ENCODE results near the gene ARID5B. TPM values are rescaled to one million over a fixed set of nuclear protein-coding genes. Genes with fewer than 3 reads are reported as not detected.

ARID5B gene
- polyA plus RNA-seq, 1 donor from 2014 or later, result 2.1 TPM

- Histone ChIP-seq H4K20me1 (ENCODE audit: insufficient read depth) (no peaks in the 10 kb centered on the region), H3K4me2 (ENCODE audit: low read length) (no peak overlapping the region), H2AFZ (ENCODE audit: low read depth, low read length) (no peak overlapping the region), H3K79me2 (replicated peaks; ENCODE audit: insufficient read depth, low read length) (no peaks in the 10 kb centered on the region), H3K27me3 (ENCODE audit: insufficient read depth, low read depth, low read length) (no peaks in the 10 kb centered on the region), H3K27ac (ENCODE audit: low read length) (no peak overlapping the region), H3K9ac (ENCODE audit: low read length) (no peak overlapping the region), H3K9me2 (ENCODE audit: insufficient read depth, low read length) (no peaks in the 10 kb centered on the region), H3K4me3 (ENCODE audit: low read length) (no peak overlapping the region), H3K9me3 (ENCODE audit: low read length) (no peaks in the 10 kb centered on the region), H3K36me3 (ENCODE audit: insufficient read depth, low read length) (no peaks in the 10 kb centered on the region), H3F3A (ENCODE audit: insufficient read depth, low read length, poor library complexity, severe bottlenecking) (peaks cover 4% of the 10 kb centered on the region)
- TF ChIP-seq CTCF (IDR thresholded peaks at IDR 0.05; ENCODE audit: poor library complexity, severe bottlenecking) (no peak), SMC3 (conservative IDR thresholded peaks at IDR 0.05; ENCODE audit: poor library complexity) (no peak), EP300 (conservative IDR thresholded peaks at IDR 0.05; ENCODE audit: poor library complexity, severe bottlenecking) (no peak), MXI1 (conservative IDR thresholded peaks at IDR 0.05; ENCODE audit: poor library complexity, severe bottlenecking) (no peak), POLR2AphosphoS5 (IDR thresholded peaks at IDR 0.05) (no peak), RAD21 (conservative IDR thresholded peaks at IDR 0.05) (no peak), REST (IDR thresholded peaks at IDR 0.05; ENCODE audit: borderline replicate concordance) (no peak), EZH2 (IDR thresholded peaks at IDR 0.05; ENCODE audit: borderline replicate concordance, insufficient read depth, low read length, poor library complexity, severe bottlenecking) (no peak), TAF1 (IDR thresholded peaks at IDR 0.05; ENCODE audit: low read depth) (no peak)
Measured at GRCh38 chr10:62050346-62050892, 148.9 kb downstream of the ARID5B start.

- H3K4me2 ChIP-seq (ENCODE audit: low read length), result no peak overlapping the region
- H3K9me3 ChIP-seq (ENCODE audit: low read length), result no peaks in the 10 kb centered on the region
- H3F3A ChIP-seq (ENCODE audit: insufficient read depth, low read length, poor library complexity, severe bottlenecking), result peaks cover 4% of the 10 kb centered on the region
- no peak overlapping the region for H3K4me3 ChIP-seq (ENCODE audit: low read length)
- no peak for TF ChIP-seq CTCF (IDR thresholded peaks at IDR 0.05; ENCODE audit: poor library complexity, severe bottlenecking)
- no peak for TF ChIP-seq SMC3 (conservative IDR thresholded peaks at IDR 0.05; ENCODE audit: poor library complexity)
- TF ChIP-seq TAF1 (IDR thresholded peaks at IDR 0.05; ENCODE audit: low read depth), result no peak
- no peak for TF ChIP-seq POLR2AphosphoS5 (IDR thresholded peaks at IDR 0.05)
- no peak for TF ChIP-seq EP300 (conservative IDR thresholded peaks at IDR 0.05; ENCODE audit: poor library complexity, severe bottlenecking)
- no peak for TF ChIP-seq RAD21 (conservative IDR thresholded peaks at IDR 0.05)
- TF ChIP-seq REST (IDR thresholded peaks at IDR 0.05; ENCODE audit: borderline replicate concordance), result no peak
- no peak for TF ChIP-seq MXI1 (conservative IDR thresholded peaks at IDR 0.05; ENCODE audit: poor library complexity, severe bottlenecking)
- TF ChIP-seq EZH2 (IDR thresholded peaks at IDR 0.05; ENCODE audit: borderline replicate concordance, insufficient read depth, low read length, poor library complexity, severe bottlenecking), result no peak
- H3K79me2 ChIP-seq (replicated peaks; ENCODE audit: insufficient read depth, low read length), result no peaks in the 10 kb centered on the region
- no peak overlapping the region for H2AFZ ChIP-seq (ENCODE audit: low read depth, low read length)
- H3K36me3 ChIP-seq (ENCODE audit: insufficient read depth, low read length), result no peaks in the 10 kb centered on the region
- H4K20me1 ChIP-seq (ENCODE audit: insufficient read depth), result no peaks in the 10 kb centered on the region
- no peak overlapping the region for H3K9ac ChIP-seq (ENCODE audit: low read length)
- H3K9me2 ChIP-seq (ENCODE audit: insufficient read depth, low read length), result no peaks in the 10 kb centered on the region
- no peak overlapping the region for H3K27ac ChIP-seq (ENCODE audit: low read length)
- H3K27me3 ChIP-seq (ENCODE audit: insufficient read depth, low read depth, low read length), result no peaks in the 10 kb centered on the region
Measured at GRCh38 chr10:62050893-62051433, 149.5 kb downstream of the ARID5B start.

Measured in neural cell (in vitro differentiated cells).